ENCODE data around the gene TMEM182.

TMEM182 gene

GRCh38 chr2:102768892-102769291 lies 7.1 kb downstream of the TMEM182 start:
- no peak for DNase-seq

- peak; percentile 10 for DNase-seq
Observed at GRCh38 chr2:102770506-102770905, 8.7 kb downstream of the TMEM182 start.

- peak; percentile 10 for DNase-seq
Observed at GRCh38 chr2:102771114-102771513, 9.3 kb downstream of the TMEM182 start.

- no peak for DNase-seq
Observed at GRCh38 chr2:102772659-102773058, 10.8 kb downstream of the TMEM182 start.

GRCh38 chr2:102773149-102773705 lies 11.4 kb downstream of the TMEM182 start:
- no peak for DNase-seq

GRCh38 chr2:102778260-102778659 lies 16.4 kb downstream of the TMEM182 start:
- no peak for DNase-seq

GRCh38 chr2:102780467-102780866 lies 18.6 kb downstream of the TMEM182 start:
- no peak for DNase-seq

- no peak for DNase-seq
Observed at GRCh38 chr2:102782187-102782586, 20.4 kb downstream of the TMEM182 start.

GRCh38 chr2:102782933-102783332 lies 21.1 kb downstream of the TMEM182 start:
- DNase-seq: no peak

GRCh38 chr2:102783506-102784183 lies 21.8 kb downstream of the TMEM182 start:
- no peak for DNase-seq

GRCh38 chr2:102784940-102785339 lies 23.1 kb downstream of the TMEM182 start:
- no peak for DNase-seq

- no peak for DNase-seq
Observed at GRCh38 chr2:102788216-102788884, 26.5 kb downstream of the TMEM182 start.

- no peak for DNase-seq
Observed at GRCh38 chr2:102788885-102789260, 27.0 kb downstream of the TMEM182 start.

- no peak for DNase-seq
Observed at GRCh38 chr2:102789349-102790090, 27.7 kb downstream of the TMEM182 start.

GRCh38 chr2:102790091-102790455 lies 28.2 kb downstream of the TMEM182 start:
- DNase-seq: no peak

- DNase-seq: no peak
Observed at GRCh38 chr2:102792568-102793208, 30.9 kb downstream of the TMEM182 start.

GRCh38 chr2:102795641-102796040 lies 33.8 kb downstream of the TMEM182 start:
- DNase-seq: no peak

- no peak for DNase-seq
Observed at GRCh38 chr2:102796337-102796736, 34.5 kb downstream of the TMEM182 start.

GRCh38 chr2:102797486-102797885 lies 35.7 kb downstream of the TMEM182 start:
- DNase-seq: no peak

- DNase-seq: no peak
Observed at GRCh38 chr2:102798181-102798580, 36.4 kb downstream of the TMEM182 start.

- peak; percentile 21 for DNase-seq
Observed at GRCh38 chr2:102801098-102801718, 39.4 kb downstream of the TMEM182 start.

GRCh38 chr2:102801858-102802699 lies 40.2 kb downstream of the TMEM182 start:
- DNase-seq: no peak
